Stimulated activated CD4-positive, alpha-beta T cell treated with anti-CD3 and anti-CD28 coated beads, Interleukin-2, amount 100 ng/mL, for 24 hours (primary cell): ENCODE data around the gene STAP2.

Experiments used
- DNase-seq, 2 donors: peaks; one replicate each; pipeline ENCODE4 v3.0.0-alpha.2; 2020

STAP2 gene

GRCh38 chr19:4369888-4370260 lies 31.2 kb upstream of the STAP2 start:
- DNase-seq: peak; percentile 79 to 84

GRCh38 chr19:4369109-4369887 lies 30.7 kb upstream of the STAP2 start:
- DNase-seq: peak; percentile 65 to 76

- no peak for DNase-seq
These were observed 29.6 kb upstream of the STAP2 start for GRCh38 chr19:4368128-4368820.

GRCh38 chr19:4367781-4368127 lies 29.1 kb upstream of the STAP2 start:
- DNase-seq: no peak

- DNase-seq: no peak
These were observed 28.7 kb upstream of the STAP2 start for GRCh38 chr19:4367336-4367723.

- no peak for DNase-seq
These were observed 28.2 kb upstream of the STAP2 start for GRCh38 chr19:4366666-4367335.

GRCh38 chr19:4365791-4366665 lies 27.4 kb upstream of the STAP2 start:
- no peak for DNase-seq

GRCh38 chr19:4365341-4365740 lies 26.7 kb upstream of the STAP2 start:
- no peak for DNase-seq

- DNase-seq: no peak
These were observed 25.1 kb upstream of the STAP2 start for GRCh38 chr19:4363571-4364304.

GRCh38 chr19:4362831-4363545 lies 24.4 kb upstream of the STAP2 start:
- DNase-seq: no peak

GRCh38 chr19:4362101-4362828 lies 23.6 kb upstream of the STAP2 start:
- DNase-seq: no peak

GRCh38 chr19:4361152-4362046 lies 22.8 kb upstream of the STAP2 start:
- no peak for DNase-seq

- no peak for DNase-seq
These were observed 22.1 kb upstream of the STAP2 start for GRCh38 chr19:4360641-4361151.

- DNase-seq: no peak
These were observed 21.5 kb upstream of the STAP2 start for GRCh38 chr19:4360081-4360569.

- DNase-seq: no peak
These were observed 21.0 kb upstream of the STAP2 start for GRCh38 chr19:4359627-4360000.

GRCh38 chr19:4358709-4359626 lies 20.3 kb upstream of the STAP2 start:
- DNase-seq: no peak

- no peak for DNase-seq
These were observed 19.3 kb upstream of the STAP2 start for GRCh38 chr19:4357921-4358326.

GRCh38 chr19:4357095-4357797 lies 18.6 kb upstream of the STAP2 start:
- no peak for DNase-seq
